Osteocyte (in vitro differentiated cells): ENCODE results near the gene XPOT. TPM values are rescaled to one million over a fixed set of nuclear protein-coding genes. Genes with fewer than 3 reads are reported as not detected.
A peak's percentile ranks its signal among the peaks of the same experiment; 100 is the strongest.

Source experiments
- DNase-seq: peaks from one replicate; pipeline ENCODE4 v3.0.0; 2021; ENCODE audit warnings: mixed read lengths; ENCODE audit not compliant: unreplicated experiment; ENCODE audit errors: extremely low spot score
- H3K27ac Mint-ChIP-seq: one replicate; pipeline ENCODE4 v1.8.0; 2021; ENCODE audit warnings: mild to moderate bottlenecking, mixed read lengths; ENCODE audit not compliant: unreplicated experiment
- H3K27me3 Mint-ChIP-seq: one replicate; pipeline ENCODE4 v1.8.0; 2021; ENCODE audit warnings: mixed read lengths; ENCODE audit not compliant: unreplicated experiment
- H3K36me3 Mint-ChIP-seq: one replicate; pipeline ENCODE4 v1.8.0; 2021; ENCODE audit warnings: mixed read lengths; ENCODE audit not compliant: unreplicated experiment
- H3K4me1 Mint-ChIP-seq: one replicate; pipeline ENCODE4 v1.8.0; 2021; ENCODE audit warnings: mixed read lengths; ENCODE audit not compliant: unreplicated experiment
- H3K4me3 Mint-ChIP-seq: one replicate; pipeline ENCODE4 v1.8.0; 2021; ENCODE audit warnings: mild to moderate bottlenecking, moderate library complexity, mixed read lengths; ENCODE audit not compliant: unreplicated experiment
- H3K9me3 Mint-ChIP-seq: one replicate; pipeline ENCODE4 v1.8.0; 2021; ENCODE audit warnings: mixed read lengths; ENCODE audit not compliant: unreplicated experiment
- CTCF ChIP-seq: fragments of 200-600 bp; sonication (generic); IDR thresholded peaks from 2 replicates; pipeline ENCODE4 v1.5.0; 2021; ENCODE audit warnings: antibody characterized with exemption, mild to moderate bottlenecking, moderate library complexity
- total RNA-seq: library from RNA; stranded (reverse); gene quantifications from 2 replicates; pipeline ENCODE4 v1.2.1, GENCODE V29; 2021

XPOT gene
- total RNA-seq, 1 donor from 2014 or later: 171 TPM

- Mint-ChIP-seq H3K36me3 (peaks cover 70% of the 10 kb centered on the region), H3K4me3 (no peak overlapping the region), H3K27ac (no peak overlapping the region), H3K9me3 (no peaks in the 10 kb centered on the region), H3K27me3 (no peaks in the 10 kb centered on the region), H3K4me1 (peaks cover 4% of the 10 kb centered on the region)
- DNase-seq: no peak
- no peak for TF ChIP-seq CTCF
Observed at GRCh38 chr12:64427988-64428387, 23.8 kb downstream of the XPOT start.

GRCh38 chr12:64428956-64429355 is 24.8 kb downstream of the XPOT start:
- H3K36me3 Mint-ChIP-seq: peaks cover 69% of the 10 kb centered on the region
- DNase-seq: no peak
- no peak overlapping the region for H3K4me3 Mint-ChIP-seq
- peaks cover 4% of the 10 kb centered on the region for H3K4me1 Mint-ChIP-seq
- no peak for TF ChIP-seq CTCF
- H3K27ac Mint-ChIP-seq: no peak overlapping the region
- H3K9me3 Mint-ChIP-seq: no peaks in the 10 kb centered on the region
- no peaks in the 10 kb centered on the region for H3K27me3 Mint-ChIP-seq

GRCh38 chr12:64430886-64431285 is 26.7 kb downstream of the XPOT start:
- Mint-ChIP-seq H3K27ac (peak overlapping the region; percentile 38), H3K4me1 (peaks cover 4% of the 10 kb centered on the region), H3K9me3 (no peaks in the 10 kb centered on the region), H3K27me3 (no peaks in the 10 kb centered on the region), H3K4me3 (no peak overlapping the region), H3K36me3 (peaks cover 70% of the 10 kb centered on the region)
- DNase-seq: no peak
- TF ChIP-seq CTCF: no peak

- no peak for TF ChIP-seq CTCF
- Mint-ChIP-seq H3K9me3 (no peaks in the 10 kb centered on the region), H3K36me3 (peaks cover 75% of the 10 kb centered on the region), H3K4me3 (no peak overlapping the region), H3K27me3 (no peaks in the 10 kb centered on the region), H3K27ac (no peak overlapping the region), H3K4me1 (peaks cover 4% of the 10 kb centered on the region)
- DNase-seq: no peak
Observed at GRCh38 chr12:64431791-64432190, 27.6 kb downstream of the XPOT start.

GRCh38 chr12:64433915-64434314 is 29.7 kb downstream of the XPOT start:
- no peaks in the 10 kb centered on the region for H3K27me3 Mint-ChIP-seq
- no peak overlapping the region for H3K4me3 Mint-ChIP-seq
- peaks cover 78% of the 10 kb centered on the region for H3K36me3 Mint-ChIP-seq
- no peak for TF ChIP-seq CTCF
- peaks cover 4% of the 10 kb centered on the region for H3K4me1 Mint-ChIP-seq
- H3K27ac Mint-ChIP-seq: no peak overlapping the region
- H3K9me3 Mint-ChIP-seq: no peaks in the 10 kb centered on the region
- DNase-seq: no peak
